ENCODE data around the gene HDAC9.

HDAC9 gene

GRCh38 chr7:18467011-18467410 is 28.5 kb upstream of the HDAC9 start:
- no peak for TF ChIP-seq REST (IDR thresholded peaks at IDR 0.05; ENCODE audit: insufficient read depth in 1 of 2, low read depth in 2 of 2, low read length in 2 of 2)

- TF ChIP-seq TAF1 (IDR thresholded peaks at IDR 0.05; ENCODE audit: borderline replicate concordance, insufficient read depth, low read length) (no peak), REST (IDR thresholded peaks at IDR 0.05; ENCODE audit: insufficient read depth in 1 of 2, low read depth in 2 of 2, low read length in 2 of 2) (no peak), POLR2AphosphoS5 (IDR thresholded peaks at IDR 0.05; ENCODE audit: low read depth, low read length) (no peak), SIN3A (IDR thresholded peaks at IDR 0.05; ENCODE audit: borderline replicate concordance, insufficient read depth, low read length) (no peak), FOXP2 (optimal IDR thresholded peaks at IDR 0.05; ENCODE audit: borderline replicate concordance, extremely low read depth, extremely low read length, insufficient read depth) (no peak)
These were observed 26.8 kb upstream of the HDAC9 start for GRCh38 chr7:18468795-18469194.

GRCh38 chr7:18469316-18469715 is 26.2 kb upstream of the HDAC9 start:
- no peak for TF ChIP-seq TAF1 (IDR thresholded peaks at IDR 0.05; ENCODE audit: borderline replicate concordance, insufficient read depth, low read length)
- TF ChIP-seq REST (IDR thresholded peaks at IDR 0.05; ENCODE audit: insufficient read depth in 1 of 2, low read depth in 2 of 2, low read length in 2 of 2), result no peak
- TF ChIP-seq FOXP2 (optimal IDR thresholded peaks at IDR 0.05; ENCODE audit: borderline replicate concordance, extremely low read depth, extremely low read length, insufficient read depth), result no peak
- TF ChIP-seq SIN3A (IDR thresholded peaks at IDR 0.05; ENCODE audit: borderline replicate concordance, insufficient read depth, low read length), result no peak
- no peak for TF ChIP-seq POLR2AphosphoS5 (IDR thresholded peaks at IDR 0.05; ENCODE audit: low read depth, low read length)

GRCh38 chr7:18471476-18472160 is 23.9 kb upstream of the HDAC9 start:
- no peak for TF ChIP-seq REST (IDR thresholded peaks at IDR 0.05; ENCODE audit: insufficient read depth in 1 of 2, low read depth in 2 of 2, low read length in 2 of 2)
- TF ChIP-seq SIN3A (IDR thresholded peaks at IDR 0.05; ENCODE audit: borderline replicate concordance, insufficient read depth, low read length), result no peak
- no peak for TF ChIP-seq FOXP2 (optimal IDR thresholded peaks at IDR 0.05; ENCODE audit: borderline replicate concordance, extremely low read depth, extremely low read length, insufficient read depth)
- TF ChIP-seq TAF1 (IDR thresholded peaks at IDR 0.05; ENCODE audit: borderline replicate concordance, insufficient read depth, low read length), result no peak
- TF ChIP-seq POLR2AphosphoS5 (IDR thresholded peaks at IDR 0.05; ENCODE audit: low read depth, low read length), result no peak

GRCh38 chr7:18472161-18472483 is 23.4 kb upstream of the HDAC9 start:
- no peak for TF ChIP-seq SIN3A (IDR thresholded peaks at IDR 0.05; ENCODE audit: borderline replicate concordance, insufficient read depth, low read length)
- TF ChIP-seq REST (IDR thresholded peaks at IDR 0.05; ENCODE audit: insufficient read depth in 1 of 2, low read depth in 2 of 2, low read length in 2 of 2), result no peak
- TF ChIP-seq POLR2AphosphoS5 (IDR thresholded peaks at IDR 0.05; ENCODE audit: low read depth, low read length), result no peak
- TF ChIP-seq FOXP2 (optimal IDR thresholded peaks at IDR 0.05; ENCODE audit: borderline replicate concordance, extremely low read depth, extremely low read length, insufficient read depth), result no peak
- no peak for TF ChIP-seq TAF1 (IDR thresholded peaks at IDR 0.05; ENCODE audit: borderline replicate concordance, insufficient read depth, low read length)

Data from PFSK-1 (cell line).